MM.1S (cell line): ENCODE measurements around the gene DAD1.

Source experiments
- DNase-seq: peaks from one replicate; pipeline ENCODE4 v3.0.0-alpha.2; 2015
- H2AFZ ChIP-seq: fragments of 300-600 bp; sonication (generic); 2 replicates; pipeline ENCODE4 v1.6.0; 2016; ENCODE audit warnings: antibody characterized with exemption, low read length
- H3F3A ChIP-seq: fragments of 300-600 bp; sonication (generic); 2 replicates; pipeline ENCODE4 v1.6.1; 2016; ENCODE audit warnings: mild to moderate bottlenecking, antibody characterized with exemption, low read length, moderate library complexity, mixed read lengths; ENCODE audit not compliant: insufficient read depth
- H3K27ac ChIP-seq: fragments of 300-600 bp; sonication (generic); 2 replicates; pipeline ENCODE4 v1.5.1; 2016; ENCODE audit warnings: mild to moderate bottlenecking, low read length
- H3K27me3 ChIP-seq: fragments of 300-600 bp; sonication (generic); replicated peaks from 2 replicates; pipeline ENCODE4 v1.6.0; 2016; ENCODE audit warnings: low read length; ENCODE audit not compliant: insufficient read depth
- H3K36me3 ChIP-seq: fragments of 300-600 bp; sonication (generic); replicated peaks from 2 replicates; pipeline ENCODE4 v1.6.1; 2016; ENCODE audit warnings: mild to moderate bottlenecking, low read length, mixed read lengths; ENCODE audit not compliant: insufficient read depth
- H3K4me1 ChIP-seq: fragments of 300-600 bp; sonication (generic); 2 replicates; pipeline ENCODE4 v1.6.1; 2016; ENCODE audit warnings: low read length, mixed read lengths
- H3K4me2 ChIP-seq: fragments of 300-600 bp; sonication (generic); 2 replicates; pipeline ENCODE4 v1.6.0; 2016; ENCODE audit warnings: low read depth, low read length
- H3K4me3 ChIP-seq: fragments of 300-600 bp; sonication (generic); 2 replicates; pipeline ENCODE4 v1.5.1; 2016; ENCODE audit warnings: low read length, mixed read lengths
- H3K79me2 ChIP-seq: fragments of 300-600 bp; sonication (generic); 2 replicates; pipeline ENCODE4 v1.6.1; 2016; ENCODE audit warnings: mixed run types, low read length, mixed read lengths
- H3K9ac ChIP-seq: fragments of 300-600 bp; sonication (generic); 2 replicates; pipeline ENCODE4 v1.6.1; 2016; ENCODE audit warnings: low read length, mixed read lengths
- H3K9me2 ChIP-seq: fragments of 300-600 bp; sonication (generic); replicated peaks from 2 replicates; pipeline ENCODE4 v1.6.1; 2016; ENCODE audit warnings: mild to moderate bottlenecking, low read length, mixed read lengths; ENCODE audit not compliant: insufficient read depth
- H3K9me3 ChIP-seq: fragments of 300-600 bp; sonication (generic); replicated peaks from 2 replicates; pipeline ENCODE4 v1.6.1; 2016; ENCODE audit warnings: mild to moderate bottlenecking, low read length, mixed read lengths; ENCODE audit not compliant: insufficient read depth
- H4K20me1 ChIP-seq: fragments of 300-600 bp; sonication (generic); 2 replicates; pipeline ENCODE4 v1.6.1; 2016; ENCODE audit warnings: mild to moderate bottlenecking, low read length, moderate library complexity, mixed read lengths; ENCODE audit not compliant: insufficient read depth
- EZH2 ChIP-seq: fragments of 300-600 bp; sonication (generic); optimal IDR thresholded peaks from 2 replicates; pipeline ENCODE3; 2017; ENCODE audit warnings: low read depth, mild to moderate bottlenecking, antibody characterized with exemption, low read length, mixed read lengths
- EZH2phosphoT487 ChIP-seq: fragments of 300-600 bp; sonication (generic); IDR thresholded peaks from 2 replicates; pipeline ENCODE4 v1.6.1; 2018; ENCODE audit warnings: antibody characterized with exemption, low read length
- TF ChIP-seq, protein P1 (sequence below): fragments of 300-600 bp; sonication (generic); IDR thresholded peaks from 2 replicates; pipeline ENCODE4 v1.5.1; 2016; ENCODE audit warnings: antibody characterized with exemption, low read length, mixed read lengths

The DAD1 gene

GRCh38 chr14:22518073-22518472 is 71.0 kb downstream of the DAD1 start:
- no peaks in the 10 kb centered on the region for H3K27me3 ChIP-seq
- no peaks in the 10 kb centered on the region for H3F3A ChIP-seq
- no peak overlapping the region for H3K4me2 ChIP-seq

DNA sequence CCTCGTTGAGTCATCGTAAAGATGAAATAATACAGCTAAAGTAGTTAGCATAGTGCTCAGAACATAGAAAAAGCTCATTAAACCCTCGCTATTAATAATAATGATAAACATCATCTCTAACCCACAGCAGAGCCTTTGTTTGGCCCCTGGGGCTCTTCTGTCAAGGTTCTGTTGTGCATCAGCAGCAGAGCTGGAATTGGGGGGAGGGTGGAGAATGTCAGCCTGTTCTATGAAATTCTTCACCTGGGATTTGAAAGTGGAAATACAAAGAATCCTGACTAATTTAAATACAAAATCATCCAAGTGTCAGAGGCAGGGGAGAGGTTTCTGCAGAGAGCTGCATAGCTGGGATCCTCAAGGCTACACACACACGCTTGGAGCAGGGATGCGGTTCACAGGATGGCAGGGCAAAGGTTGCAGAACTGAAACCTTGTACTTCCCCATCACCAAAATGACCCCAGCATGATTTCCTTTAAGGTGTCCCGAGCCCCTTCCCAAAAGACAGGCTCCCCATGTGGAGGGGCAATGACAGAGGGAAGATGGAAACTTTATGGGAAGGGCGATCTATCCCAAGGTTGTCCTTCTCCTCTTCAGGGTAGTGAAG is 71.8 kb downstream of the DAD1 start:
- no peaks in the 10 kb centered on the region for H3K9me3 ChIP-seq
- H3K4me3 ChIP-seq: no peak overlapping the region
- H3K27me3 ChIP-seq: no peaks in the 10 kb centered on the region
- no peaks in the 10 kb centered on the region for H3F3A ChIP-seq
- H3K4me1 ChIP-seq: peaks cover 6% of the 10 kb centered on the region
- H3K4me2 ChIP-seq: no peak overlapping the region
- H2AFZ ChIP-seq: no peak overlapping the region
- TF ChIP-seq, protein P1, sequence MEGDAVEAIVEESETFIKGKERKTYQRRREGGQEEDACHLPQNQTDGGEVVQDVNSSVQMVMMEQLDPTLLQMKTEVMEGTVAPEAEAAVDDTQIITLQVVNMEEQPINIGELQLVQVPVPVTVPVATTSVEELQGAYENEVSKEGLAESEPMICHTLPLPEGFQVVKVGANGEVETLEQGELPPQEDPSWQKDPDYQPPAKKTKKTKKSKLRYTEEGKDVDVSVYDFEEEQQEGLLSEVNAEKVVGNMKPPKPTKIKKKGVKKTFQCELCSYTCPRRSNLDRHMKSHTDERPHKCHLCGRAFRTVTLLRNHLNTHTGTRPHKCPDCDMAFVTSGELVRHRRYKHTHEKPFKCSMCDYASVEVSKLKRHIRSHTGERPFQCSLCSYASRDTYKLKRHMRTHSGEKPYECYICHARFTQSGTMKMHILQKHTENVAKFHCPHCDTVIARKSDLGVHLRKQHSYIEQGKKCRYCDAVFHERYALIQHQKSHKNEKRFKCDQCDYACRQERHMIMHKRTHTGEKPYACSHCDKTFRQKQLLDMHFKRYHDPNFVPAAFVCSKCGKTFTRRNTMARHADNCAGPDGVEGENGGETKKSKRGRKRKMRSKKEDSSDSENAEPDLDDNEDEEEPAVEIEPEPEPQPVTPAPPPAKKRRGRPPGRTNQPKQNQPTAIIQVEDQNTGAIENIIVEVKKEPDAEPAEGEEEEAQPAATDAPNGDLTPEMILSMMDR: no peak
- no peak for TF ChIP-seq EZH2phosphoT487
- no peak for TF ChIP-seq EZH2
- no peaks in the 10 kb centered on the region for H3K79me2 ChIP-seq
- H3K27ac ChIP-seq: no peak overlapping the region
- no peak for DNase-seq
- no peak overlapping the region for H3K9ac ChIP-seq
- no peaks in the 10 kb centered on the region for H3K9me2 ChIP-seq
- H3K36me3 ChIP-seq: no peaks in the 10 kb centered on the region
- no peaks in the 10 kb centered on the region for H4K20me1 ChIP-seq

More at GRCh38 chr14:22518073-22518472, 71.0 kb downstream of the DAD1 start:
- Histone ChIP-seq H4K20me1 (no peaks in the 10 kb centered on the region), H3K27ac (no peak overlapping the region), H3K9ac (no peak overlapping the region), H3K4me1 (peaks cover 6% of the 10 kb centered on the region), H3K79me2 (no peaks in the 10 kb centered on the region), H3K4me3 (no peak overlapping the region), H3K36me3 (no peaks in the 10 kb centered on the region), H2AFZ (no peak overlapping the region), H3K9me3 (no peaks in the 10 kb centered on the region), H3K9me2 (no peaks in the 10 kb centered on the region)
- TF ChIP-seq EZH2 (no peak), EZH2phosphoT487 (no peak)
- TF ChIP-seq, protein P1: no peak
- DNase-seq: no peak

- Histone ChIP-seq H3K9me2 (no peaks in the 10 kb centered on the region), H3K9me3 (no peaks in the 10 kb centered on the region), H2AFZ (no peak overlapping the region), H3K27me3 (no peaks in the 10 kb centered on the region), H3K4me2 (no peak overlapping the region), H3F3A (no peaks in the 10 kb centered on the region), H3K27ac (no peak overlapping the region), H3K79me2 (no peaks in the 10 kb centered on the region), H4K20me1 (no peaks in the 10 kb centered on the region), H3K4me1 (peaks cover 6% of the 10 kb centered on the region), H3K36me3 (no peaks in the 10 kb centered on the region), H3K9ac (no peak overlapping the region), H3K4me3 (no peak overlapping the region)
- no peak for DNase-seq
- TF ChIP-seq EZH2phosphoT487 (no peak), EZH2 (no peak)
- TF ChIP-seq, protein P1: no peak
These were observed 73.1 kb downstream of the DAD1 start for GRCh38 chr14:22515929-22516328.
